ENCODE data around the gene ASPN. TPM values are rescaled to one million over a fixed set of nuclear protein-coding genes. Genes with fewer than 3 reads are reported as not detected.

Gene ASPN
- polyA plus RNA-seq (ENCODE audit: insufficient read length), result 282 TPM

GRCh38 chr9:92482329-92482728 is at the start of gene ASPN:
Gene ASPN (minus strand): TSS chr9:92482506.
- peak; percentile 97 for DNase-seq (ENCODE audit: low read depth)

DNA sequence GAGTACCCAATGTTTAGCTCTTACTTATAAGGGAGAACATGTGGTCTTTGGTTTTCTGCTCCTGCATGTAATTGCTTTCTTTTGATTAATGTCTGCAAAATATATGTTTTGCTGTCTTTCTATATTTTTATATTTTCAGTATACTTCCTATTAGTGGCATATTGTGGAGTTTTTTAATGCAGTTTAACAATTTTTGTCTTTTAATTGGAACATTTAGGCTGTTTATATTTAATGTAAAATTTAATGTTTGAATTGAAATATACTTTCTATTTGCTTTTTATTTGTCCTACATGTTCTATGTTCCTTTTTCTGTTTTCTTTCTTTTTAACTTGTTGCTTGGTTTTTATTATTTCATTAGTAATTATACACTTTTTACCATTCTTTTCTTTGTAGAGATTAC is 48.6 kb upstream of the ASPN start:
- no peak for DNase-seq (ENCODE audit: low read depth)

GRCh38 chr9:92529124-92529523 is 46.8 kb upstream of the ASPN start:
- DNase-seq (ENCODE audit: low read depth), result no peak

DNA sequence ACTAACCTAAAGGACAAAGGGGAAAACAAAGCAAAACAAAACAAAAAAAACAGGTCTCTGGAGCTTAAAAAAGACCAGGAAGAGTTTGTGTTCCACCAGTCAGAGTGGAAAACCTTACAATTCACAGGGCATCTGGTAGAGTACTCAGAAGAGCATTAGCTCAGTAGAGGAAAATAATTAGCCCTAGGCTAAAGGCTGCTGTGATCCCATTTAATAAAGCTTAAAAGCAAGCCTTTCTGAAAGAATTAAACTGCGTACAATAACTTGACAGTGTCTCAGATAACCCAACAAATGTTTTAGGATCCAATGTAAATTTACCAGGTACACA is 46.2 kb upstream of the ASPN start:
- DNase-seq (ENCODE audit: low read depth), result no peak

- DNase-seq (ENCODE audit: low read depth), result no peak
These were observed 45.7 kb upstream of the ASPN start for GRCh38 chr9:92527832-92528521.

GRCh38 chr9:92527291-92527828 is 45.1 kb upstream of the ASPN start:
- no peak for DNase-seq (ENCODE audit: low read depth)

GRCh38 chr9:92525306-92525705 is 43.0 kb upstream of the ASPN start:
- no peak for DNase-seq (ENCODE audit: low read depth)

DNA sequence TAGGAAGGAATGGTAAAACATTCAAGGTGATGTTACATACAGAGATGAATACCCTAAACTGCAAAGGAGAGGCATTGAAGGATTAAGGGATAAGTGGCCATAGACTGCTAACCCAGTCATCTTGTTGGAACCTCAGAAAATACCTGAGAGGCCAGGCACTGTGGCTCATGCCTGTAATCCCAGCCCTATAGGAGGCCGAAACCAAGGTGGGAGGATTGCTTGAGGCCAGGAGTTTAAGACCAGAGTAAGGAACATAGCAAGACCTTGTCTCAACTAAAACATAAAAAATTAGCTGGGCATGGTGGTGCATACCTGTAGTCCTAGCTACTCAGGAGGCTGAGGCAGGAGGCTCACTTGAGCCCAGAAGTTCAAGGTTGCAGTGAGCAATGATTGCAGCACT is 42.6 kb upstream of the ASPN start:
- DNase-seq (ENCODE audit: low read depth), result no peak

- DNase-seq (ENCODE audit: low read depth), result no peak
These were observed 41.0 kb upstream of the ASPN start for GRCh38 chr9:92522983-92523970.

DNA sequence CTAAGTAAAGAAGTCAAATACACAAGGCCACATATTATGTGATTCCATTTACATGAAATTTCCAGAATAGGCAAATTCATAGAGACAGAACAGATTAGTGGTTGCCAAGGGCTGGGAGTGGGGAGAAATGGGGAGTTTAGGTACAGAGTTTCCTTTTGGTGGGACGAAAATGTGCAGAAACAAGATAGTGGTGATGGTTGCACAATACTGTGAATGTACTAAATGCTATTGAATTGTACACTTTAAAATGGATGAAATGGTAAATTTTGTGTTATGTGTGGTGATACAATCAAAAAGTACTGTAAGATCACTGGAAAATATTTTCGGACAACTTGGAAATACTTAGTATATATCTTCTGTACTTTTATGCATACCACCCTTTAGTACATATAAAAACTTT is 38.5 kb upstream of the ASPN start:
- no peak for DNase-seq (ENCODE audit: low read depth)

DNA sequence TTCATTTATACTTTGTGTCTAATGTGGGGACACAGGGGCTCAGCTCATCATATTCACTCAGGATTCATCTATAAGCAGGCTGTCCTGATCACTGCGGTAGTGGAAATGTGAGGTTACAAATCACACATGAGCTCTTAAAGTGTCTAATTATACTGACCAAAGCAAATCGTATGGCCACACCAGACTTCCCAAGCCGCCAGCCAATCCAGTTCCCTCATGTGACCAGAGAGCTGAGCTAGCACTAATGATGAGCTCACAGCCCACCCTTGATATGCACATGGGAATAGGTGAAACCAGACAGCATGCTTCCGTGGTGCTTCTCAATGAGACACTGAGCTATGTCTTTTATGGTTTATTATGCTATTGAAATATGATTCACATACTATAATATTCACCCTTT is 35.9 kb upstream of the ASPN start:
- no peak for DNase-seq (ENCODE audit: low read depth)

GRCh38 chr9:92517046-92517445 is 34.7 kb upstream of the ASPN start:
- DNase-seq (ENCODE audit: low read depth), result no peak

GRCh38 chr9:92516521-92516920 is 34.2 kb upstream of the ASPN start:
- DNase-seq (ENCODE audit: low read depth), result no peak

DNA sequence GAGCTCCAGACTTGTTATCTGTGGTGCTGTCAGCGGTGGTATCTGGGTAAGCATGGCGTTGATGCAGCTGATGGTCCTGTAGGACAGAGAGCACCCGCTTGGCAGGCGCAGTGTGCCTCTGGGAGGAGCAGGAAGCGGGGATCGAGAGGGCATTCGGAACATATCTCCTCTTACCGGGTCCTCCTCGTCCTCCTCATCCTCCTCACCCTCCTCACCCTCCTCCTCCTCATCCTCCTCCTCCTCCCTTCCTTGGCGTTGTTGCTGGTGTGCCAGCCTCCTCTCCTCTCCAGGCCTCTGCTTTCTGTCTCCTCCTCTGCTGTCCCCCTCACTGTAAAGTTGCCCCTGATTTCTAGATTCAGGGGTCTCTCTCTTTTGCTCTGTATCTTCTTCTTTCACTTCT is 32.3 kb upstream of the ASPN start:
- no peak for DNase-seq (ENCODE audit: low read depth)

- no peak for DNase-seq (ENCODE audit: low read depth)
These were observed 31.0 kb upstream of the ASPN start for GRCh38 chr9:92513349-92513748.

- DNase-seq (ENCODE audit: low read depth), result no peak
These were observed 30.3 kb upstream of the ASPN start for GRCh38 chr9:92512622-92513021.

DNA sequence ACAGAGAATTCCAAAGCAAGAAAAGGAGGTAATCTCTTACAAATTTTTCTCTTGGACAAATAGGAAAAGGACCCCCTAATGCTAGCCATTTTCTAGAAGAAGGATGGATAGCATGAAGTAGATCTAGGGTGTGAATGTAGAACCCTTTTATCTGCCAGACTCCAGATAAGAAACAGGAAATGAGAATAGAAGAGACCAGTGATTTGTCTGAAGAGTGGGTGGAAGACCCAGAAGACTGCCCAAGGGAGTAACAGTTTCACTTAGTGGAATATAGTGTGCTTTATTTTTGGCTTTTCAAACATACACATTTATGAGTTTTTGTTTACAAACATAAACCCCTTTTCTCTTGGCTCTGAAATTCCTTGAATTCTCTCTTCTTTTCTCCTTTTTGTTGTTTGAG is 28.4 kb upstream of the ASPN start:
- no peak for DNase-seq (ENCODE audit: low read depth)

- DNase-seq (ENCODE audit: low read depth), result no peak
These were observed 26.7 kb upstream of the ASPN start for GRCh38 chr9:92509050-92509449.

DNA sequence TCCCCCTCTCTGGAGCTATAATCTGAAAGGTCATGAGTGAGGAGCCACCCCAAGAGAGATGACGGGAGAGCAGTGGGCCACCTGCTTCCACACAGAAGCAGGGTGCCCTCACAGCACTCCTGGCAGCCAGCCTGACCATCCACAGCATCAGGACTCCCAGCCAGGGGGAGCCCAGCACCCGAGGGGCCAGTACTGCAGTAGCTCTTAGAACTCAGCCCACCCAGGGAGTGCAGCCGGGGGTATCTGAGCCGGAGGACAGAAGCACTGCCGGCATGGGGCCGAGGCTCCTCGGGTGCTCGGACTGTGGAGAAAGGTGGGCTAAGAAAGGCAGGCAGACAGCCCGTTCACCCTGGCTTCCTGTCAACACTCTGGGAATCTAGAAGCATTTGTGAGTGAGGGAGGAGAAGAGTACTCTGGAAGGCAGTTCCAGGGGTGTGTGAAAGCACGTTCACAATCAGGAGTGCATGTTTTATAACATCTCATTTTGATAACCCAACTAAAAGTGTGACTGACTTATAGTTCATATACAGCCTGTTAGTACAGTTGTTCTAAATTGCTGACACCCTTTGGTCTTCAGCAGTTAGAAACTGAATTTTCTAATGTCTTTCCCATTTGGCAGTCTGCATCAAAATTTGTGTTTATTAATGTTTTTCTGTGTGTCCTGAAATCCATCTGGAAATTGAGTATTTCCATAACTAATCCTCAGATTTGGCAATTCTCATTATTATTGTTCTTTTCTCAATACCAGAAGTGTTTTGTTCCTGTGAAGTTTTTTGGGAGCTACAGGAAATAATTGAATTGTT is 25.9 kb upstream of the ASPN start:
- no peak for DNase-seq (ENCODE audit: low read depth)

DNA sequence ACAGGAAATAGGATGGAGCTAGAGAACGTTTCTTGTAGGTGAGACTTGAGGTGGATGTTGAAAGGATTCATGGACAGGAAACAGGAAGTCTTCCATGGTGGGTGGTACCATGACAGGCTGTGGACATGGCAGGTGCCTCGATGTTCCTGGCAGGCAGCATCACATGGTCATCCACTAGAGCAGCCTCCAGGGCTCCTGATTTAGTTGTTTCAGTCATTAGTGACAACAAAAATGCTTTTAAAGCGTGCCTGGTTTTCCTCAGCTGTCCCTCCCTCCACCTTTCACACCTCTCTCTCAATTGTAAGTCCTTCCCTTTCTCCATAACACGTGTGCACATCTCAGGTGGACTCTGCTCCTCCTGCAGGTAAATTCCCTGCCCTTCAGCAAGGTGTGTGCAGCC is 25.2 kb upstream of the ASPN start:
- DNase-seq (ENCODE audit: low read depth), result no peak

DNA sequence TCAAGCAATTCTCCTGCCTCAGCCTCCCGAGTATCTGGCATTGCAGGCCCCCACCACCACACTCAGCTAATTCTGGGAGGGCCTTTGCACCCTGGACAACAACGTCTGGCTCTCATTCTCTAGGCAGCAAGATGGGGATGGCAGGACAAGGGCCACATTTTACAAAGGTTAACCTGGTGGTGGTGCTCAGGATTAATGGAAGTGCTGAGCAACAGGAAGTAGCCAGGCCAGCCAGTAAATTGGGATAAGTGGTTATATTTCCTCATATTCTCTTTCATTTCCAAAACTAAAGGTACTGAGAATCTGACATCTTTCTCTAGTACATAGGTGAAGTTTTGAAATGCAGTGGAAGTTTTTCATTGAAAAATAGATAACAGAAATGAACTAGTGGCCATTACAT is 24.7 kb upstream of the ASPN start:
- no peak for DNase-seq (ENCODE audit: low read depth)
